Heart left ventricle (tissue), 16 donors: Measurements from ENCODE around the gene TBC1D8B. TPM values are rescaled to one million over a fixed set of nuclear protein-coding genes. Genes with fewer than 3 reads are reported as not detected.

Source experiments
- ATAC-seq, 4 donors: fragments of 200-7000 bp; cut with Tn5 transposase; one replicate each; pipeline ENCODE4 v1.9.1; 2020 to 2022; ENCODE audit warnings: moderate library complexity in 4 of 4, mild to moderate bottlenecking in 3 of 4, moderate number of reproducible peaks in 1 of 4
- DNase-seq, 5 donors: peaks; one replicate each; pipeline ENCODE4 v3.0.0-alpha.2; 2020
- H3K27ac ChIP-seq, 12 donors: fragments of 200-600 bp; sonication (generic) in 4 of 12; one replicate each; pipeline versions ENCODE4 v1.5.0 to v1.8.0; 2016 to 2022; ENCODE audit warnings: mild to moderate bottlenecking in 2 of 12
- H3K27me3 ChIP-seq, 9 donors: fragments of 200-600 bp; sonication (generic) in 2 of 9; one replicate each; pipeline versions ENCODE4 v1.5.1 to v1.8.0; 2016 to 2022; ENCODE audit warnings: mild to moderate bottlenecking in 3 of 9
- H3K36me3 ChIP-seq, 9 donors: fragments of 200-600 bp; sonication (generic) in 2 of 9; one replicate each; pipeline versions ENCODE4 v1.5.0 to v1.8.0; 2018 to 2022; ENCODE audit warnings: mild to moderate bottlenecking in 2 of 9
- H3K4me1 ChIP-seq, 12 donors: fragments of 200-600 bp; sonication (generic) in 4 of 12; one replicate each; pipeline versions ENCODE4 v1.5.0 to v1.8.0; 2016 to 2022; ENCODE audit warnings: mild to moderate bottlenecking in 3 of 12
- H3K4me3 ChIP-seq, 12 donors: fragments of 200-600 bp; sonication (generic) in 4 of 12; one replicate each; pipeline versions ENCODE4 v1.5.0 to v1.8.0; 2017 to 2022; ENCODE audit warnings: mild to moderate bottlenecking in 9 of 12, moderate library complexity in 4 of 12
- H3K9me3 ChIP-seq, 12 donors: fragments of 200-600 bp; sonication (generic) in 4 of 12; one replicate each; pipeline versions ENCODE4 v1.5.0 to v1.8.0; 2016 to 2022; ENCODE audit warnings: mild to moderate bottlenecking in 1 of 12
- POLR2A ChIP-seq, 2 donors: fragments of 450-650 bp; IDR thresholded peaks; one replicate each; pipeline ENCODE4 v1.6.1; 2017; ENCODE audit warnings: antibody characterized with exemption in 2 of 2, mild to moderate bottlenecking in 2 of 2, moderate library complexity in 2 of 2
- WGBS, 4 donors: extraction: QIAGEN DNeasy Blood & Tissue Kit in 2 of 4; methylation state at CpG; one replicate each; pipeline versions ENCODE4 v1.1.5 to v1.1.7; 2013 to 2018; 5-methylcytosine and 5-hydroxymethylcytosine counted together
- intact Hi-C, 10 donors: fragments of 100-400 bp; cut with DNase I; formaldehyde crosslinking; loops; one replicate each; pipeline versions ENCODE4 v1.11.1 to v1.14.2; 2022
- polyA plus RNA-seq, 2 donors: library from polyadenylated mRNA; stranded (reverse); fragments of 200-250 nt; gene quantifications; one replicate each; pipeline ENCODE4 v1.2.3, GENCODE V29; 2013
- total RNA-seq, 9 donors: library from RNA; depleted of rRNA in 2 of 9; stranded (reverse); fragments of >200 nt in 2 of 9; fragmentation: NEBNext Ultra II Directional in 3 of 9; extraction: Animal tissue kit (Norgen Biotek cat#: 25700) in 3 of 9; gene quantifications; one replicate each; pipeline versions ENCODE4 v1.1.0 to v1.2.4, GENCODE V29; 2016 to 2023
- TF ChIP-seq, protein P1 (sequence below), 12 donors: fragments of 200-600 bp; sonication (generic) in 4 of 12; IDR thresholded peaks; one replicate each; pipeline versions ENCODE4 v1.5.0 to v1.8.0; 2018 to 2022; ENCODE audit warnings: antibody characterized with exemption in 12 of 12, mild to moderate bottlenecking in 5 of 12
- donor health status: ischemic (EF 13 %, LVEDD 7.1; RV severe dilation, severe dysfunction).
- donor health status: healthy with polysubstance abuse.
- donor health status: DM: no; HTN: yes; CAD: no.
- donor health status: DM: no; HTN: no; CAD: no.
- donor health status: ischemic (EF 25% LVEDD 6.9; RV normal size, moderate dysfunction).
- donor health status: ischemic (EF 25% LVEDD 5.7; RV mildly dilated, moderate dysfunction).
- donor health status: healthy.
- donor health status: DM: yes; HTN: yes; CAD: no.
- donor health status: ischemic (EF 35%, LVEDD 5.7; RV mildly dilated, moderate dysfunction).
- donor health status: nonischemic (EF 11% LVEDD 7.7; RV severe dilation, severe dysfunction).
- donor health status: DM: yes; HTN: yes; CAD: no.
- donor health status: PGD.
- donor health status: ischemic (EF 29% LVEDD 5.4; RV normal size, mild dysfunction).
- donor health status: nonischemic (EF 23%, LVEDD 6.1; RV moderate dilation, normal function).

Gene TBC1D8B
- total and polyA plus RNA-seq, 11 donors: 0.72 to 5.0 (median 2.1) TPM

DNA sequence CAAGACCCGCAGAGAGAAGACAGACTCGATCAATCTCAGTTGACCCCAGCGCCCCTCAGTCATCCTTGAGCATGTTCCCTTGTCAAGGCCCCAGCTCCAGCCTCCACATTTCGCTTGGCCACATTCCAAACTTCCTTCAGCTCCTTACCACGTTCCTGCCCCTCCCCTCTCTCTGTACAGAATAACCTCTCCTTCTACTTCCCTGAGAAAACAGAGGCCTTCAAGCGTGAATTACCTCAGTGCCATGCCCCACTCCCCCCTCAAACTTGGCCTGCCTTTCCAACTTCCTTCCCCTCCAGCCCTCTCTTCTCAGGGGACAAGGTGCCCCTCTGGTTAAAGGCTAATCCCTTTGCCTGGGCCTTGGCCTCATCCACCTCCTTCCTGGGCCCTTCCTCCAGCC lies 103.9 kb downstream of the TBC1D8B start:
- ATAC-seq: no peak
- 41 to 56% (median 54%) methylated on average over 6 of the region's 6 CpGs for WGBS, 4 donors
- Histone ChIP-seq H3K4me3 (no peak overlapping the region), H3K27ac (no peak overlapping the region), H3K4me1 (no peaks in the 10 kb centered on the region), H3K27me3 (no peaks in the 10 kb centered on the region), H3K9me3 (no peaks in the 10 kb centered on the region), H3K36me3 (no peaks in the 10 kb centered on the region)
- no peak for TF ChIP-seq POLR2A (IDR thresholded peaks at IDR 0.05)
- TF ChIP-seq, protein P1, sequence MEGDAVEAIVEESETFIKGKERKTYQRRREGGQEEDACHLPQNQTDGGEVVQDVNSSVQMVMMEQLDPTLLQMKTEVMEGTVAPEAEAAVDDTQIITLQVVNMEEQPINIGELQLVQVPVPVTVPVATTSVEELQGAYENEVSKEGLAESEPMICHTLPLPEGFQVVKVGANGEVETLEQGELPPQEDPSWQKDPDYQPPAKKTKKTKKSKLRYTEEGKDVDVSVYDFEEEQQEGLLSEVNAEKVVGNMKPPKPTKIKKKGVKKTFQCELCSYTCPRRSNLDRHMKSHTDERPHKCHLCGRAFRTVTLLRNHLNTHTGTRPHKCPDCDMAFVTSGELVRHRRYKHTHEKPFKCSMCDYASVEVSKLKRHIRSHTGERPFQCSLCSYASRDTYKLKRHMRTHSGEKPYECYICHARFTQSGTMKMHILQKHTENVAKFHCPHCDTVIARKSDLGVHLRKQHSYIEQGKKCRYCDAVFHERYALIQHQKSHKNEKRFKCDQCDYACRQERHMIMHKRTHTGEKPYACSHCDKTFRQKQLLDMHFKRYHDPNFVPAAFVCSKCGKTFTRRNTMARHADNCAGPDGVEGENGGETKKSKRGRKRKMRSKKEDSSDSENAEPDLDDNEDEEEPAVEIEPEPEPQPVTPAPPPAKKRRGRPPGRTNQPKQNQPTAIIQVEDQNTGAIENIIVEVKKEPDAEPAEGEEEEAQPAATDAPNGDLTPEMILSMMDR (IDR thresholded peaks at IDR 0.05): no peak
- intact Hi-C loops: loop anchor here in 2 of 10 donors (5.0 to 10.0 kb wide), 2 partner anchors 41 to 48 kb away; no protein-coding TSS in a partner anchor
- no peak for DNase-seq

- intact Hi-C loops: no loop called here
- ATAC-seq: no peak
- H3K4me3 ChIP-seq: no peak overlapping the region
- H3K27me3 ChIP-seq: peaks cover 0 to 23% (median 0%) of the 10 kb centered on the region in 9 donors
- H3K4me1 ChIP-seq: no peaks in the 10 kb centered on the region
- 66 to 92% (median 83%) methylated on average over 2 of the region's 2 CpGs for WGBS, 4 donors
- H3K27ac ChIP-seq: no peak overlapping the region
- H3K36me3 ChIP-seq: no peaks in the 10 kb centered on the region
- H3K9me3 ChIP-seq: no peaks in the 10 kb centered on the region
- DNase-seq: no peak
- TF ChIP-seq, protein P1 (IDR thresholded peaks at IDR 0.05): no peak
Observed at GRCh38 chrX:106912864-106913263, 110.4 kb downstream of the TBC1D8B start.

GRCh38 chrX:106917830-106918500 lies 115.5 kb downstream of the TBC1D8B start:
- TF ChIP-seq, protein P1 (IDR thresholded peaks at IDR 0.05): no peak
- no peak for TF ChIP-seq POLR2A (IDR thresholded peaks at IDR 0.05)
- DNase-seq (no peak), ATAC-seq (no peak)
- intact Hi-C loops: no loop called here
- no peak overlapping the region for H3K27ac ChIP-seq
- H3K4me3 ChIP-seq: no peak overlapping the region
- peaks cover 0 to 44% (median 0%) of the 10 kb centered on the region in 9 donors for H3K27me3 ChIP-seq
- no peaks in the 10 kb centered on the region for H3K9me3 ChIP-seq
- 48 to 56% (median 54%) methylated on average over 6 of the region's 6 CpGs for WGBS, 4 donors
- H3K4me1 ChIP-seq: no peaks in the 10 kb centered on the region
- no peaks in the 10 kb centered on the region for H3K36me3 ChIP-seq

DNA sequence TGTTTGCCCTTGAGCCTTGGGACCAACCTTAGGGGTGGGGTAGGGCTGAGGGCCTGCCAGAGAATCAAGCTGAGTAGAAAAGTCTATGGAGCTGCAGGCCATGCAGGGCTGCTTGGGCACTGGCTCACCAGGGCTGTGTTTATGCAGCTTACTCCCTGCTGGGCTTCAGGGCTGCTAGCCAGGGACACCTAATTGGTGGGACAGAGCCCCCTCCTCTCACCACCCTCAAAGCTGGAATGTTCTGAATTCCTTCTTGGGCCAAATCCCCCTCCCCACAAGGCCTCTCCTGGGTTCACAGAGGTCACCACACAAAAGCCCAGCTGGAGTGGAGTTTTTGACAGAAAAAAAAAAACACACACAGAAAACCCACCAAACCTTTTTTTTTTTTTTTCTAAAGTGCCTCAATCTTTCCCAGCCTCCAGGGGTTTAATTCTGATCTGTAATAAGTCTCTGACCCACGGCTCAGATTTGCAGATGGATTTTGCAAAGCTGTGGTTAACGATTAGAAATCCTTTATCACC lies 117.5 kb downstream of the TBC1D8B start, which contains the start of gene CLDN2:
CLDN2 (plus strand) TSS at position 471 of the 521 bp plus-strand sequence. CDS start 7,827 bp downstream, outside the sequence.
- no peaks in the 10 kb centered on the region for H3K4me1 ChIP-seq
- intact Hi-C loops: no loop called here
- DNase-seq (no peak), ATAC-seq (no peak)
- 42 to 54% (median 47%) methylated on average over 2 of the region's 2 CpGs for WGBS, 4 donors
- TF ChIP-seq, protein P1 (IDR thresholded peaks at IDR 0.05): no peak
- no peak for TF ChIP-seq POLR2A (IDR thresholded peaks at IDR 0.05)
- H3K9me3 ChIP-seq: no peaks in the 10 kb centered on the region
- no peak within 1 kb of the TSS for H3K4me3 ChIP-seq
- H3K27me3 ChIP-seq: peaks cover 0 to 37% (median 0%) of the 10 kb centered on the region in 9 donors
- no peaks in the 10 kb centered on the region for H3K36me3 ChIP-seq
- no peak within 1 kb of the TSS for H3K27ac ChIP-seq
